Cardiac muscle cell (in vitro differentiated cells and primary cell): Measurements from ENCODE around the gene TDG. TPM values are rescaled to one million over a fixed set of nuclear protein-coding genes. Genes with fewer than 3 reads are reported as not detected.

Source experiments
- DNase-seq, 2 donors: peaks; one replicate each; pipeline versions ENCODE4 v3.0.0 to v3.0.0-alpha.2; 2010 to 2017; ENCODE audit warnings: low read depth in 1 of 2, low spot score in 1 of 2
- H3K27ac ChIP-seq: fragments of 200-600 bp; sonication (generic); 2 replicates; pipeline ENCODE4 v1.5.1; 2016
- H3K27me3 ChIP-seq: fragments of 200-600 bp; sonication (generic); 2 replicates; pipeline ENCODE4 v1.6.0; 2016; ENCODE audit warnings: control low read depth
- H3K36me3 ChIP-seq: fragments of 200-600 bp; sonication (generic); 2 replicates; pipeline ENCODE4 v1.5.1; 2016; ENCODE audit warnings: control low read depth
- H3K4me1 ChIP-seq: fragments of 200-600 bp; sonication (generic); 2 replicates; pipeline ENCODE4 v1.8.1; 2017; ENCODE audit warnings: low read depth, mild to moderate bottlenecking, mixed run types
- H3K4me3 ChIP-seq: fragments of 200-600 bp; sonication (generic); 2 replicates; pipeline ENCODE4 v1.5.1; 2016; ENCODE audit warnings: mild to moderate bottlenecking
- H3K9me3 ChIP-seq: fragments of 200-600 bp; sonication (generic); 2 replicates; pipeline ENCODE4 v1.5.1; 2017; ENCODE audit warnings: low read depth, mild to moderate bottlenecking, control low read depth
- polyA plus RNA-seq: library from polyadenylated mRNA; unstranded; fragments of >200 nt; fragmentation: Nextera tagmentation; extraction: Ambion mirVana; gene quantifications from 2 replicates; pipeline ENCODE4 v1.2.1, GENCODE V29; 2016
- total RNA-seq: library from RNA; depleted of rRNA; stranded (reverse); fragments of >200 nt; gene quantifications from 2 replicates; pipeline ENCODE4 v1.2.3, GENCODE V29; 2016
- TF ChIP-seq, protein P1 (sequence below): IDR thresholded peaks from 2 replicates; pipeline ENCODE4 v1.5.1; 2012; ENCODE audit warnings: low read depth, mild to moderate bottlenecking, low read length

TDG gene
- total and polyA plus RNA-seq, 2 experiments from 2014 or later, result 28.3 to 31.7 TPM

DNA sequence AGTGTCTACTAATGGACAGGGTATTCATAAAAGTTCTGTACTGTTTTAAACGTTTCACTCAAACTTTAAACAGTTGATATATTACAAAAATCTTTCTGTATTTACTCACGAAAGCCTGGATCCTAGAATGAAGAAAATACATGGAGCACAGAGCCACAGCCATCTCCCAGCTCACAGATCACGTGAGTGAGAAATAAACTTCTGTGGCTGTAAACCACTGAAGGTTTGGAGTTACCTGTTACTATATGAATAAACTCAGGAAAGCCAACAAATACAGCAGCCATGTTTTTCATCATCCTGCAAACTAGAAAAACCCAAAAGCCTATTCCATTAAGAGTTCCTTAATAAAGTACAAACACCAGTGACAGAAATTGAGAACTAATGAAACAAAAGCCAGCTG, 867 bp upstream of the TDG start:
- H3K4me3 ChIP-seq, result peak overlapping the region; percentile 89
- peaks cover 15% of the 10 kb centered on the region for H3K4me1 ChIP-seq
- H3K36me3 ChIP-seq, result no peaks in the 10 kb centered on the region
- H3K27ac ChIP-seq, result no peak overlapping the region
- no peaks in the 10 kb centered on the region for H3K9me3 ChIP-seq
- H3K27me3 ChIP-seq, result no peaks in the 10 kb centered on the region
- TF ChIP-seq, protein P1, sequence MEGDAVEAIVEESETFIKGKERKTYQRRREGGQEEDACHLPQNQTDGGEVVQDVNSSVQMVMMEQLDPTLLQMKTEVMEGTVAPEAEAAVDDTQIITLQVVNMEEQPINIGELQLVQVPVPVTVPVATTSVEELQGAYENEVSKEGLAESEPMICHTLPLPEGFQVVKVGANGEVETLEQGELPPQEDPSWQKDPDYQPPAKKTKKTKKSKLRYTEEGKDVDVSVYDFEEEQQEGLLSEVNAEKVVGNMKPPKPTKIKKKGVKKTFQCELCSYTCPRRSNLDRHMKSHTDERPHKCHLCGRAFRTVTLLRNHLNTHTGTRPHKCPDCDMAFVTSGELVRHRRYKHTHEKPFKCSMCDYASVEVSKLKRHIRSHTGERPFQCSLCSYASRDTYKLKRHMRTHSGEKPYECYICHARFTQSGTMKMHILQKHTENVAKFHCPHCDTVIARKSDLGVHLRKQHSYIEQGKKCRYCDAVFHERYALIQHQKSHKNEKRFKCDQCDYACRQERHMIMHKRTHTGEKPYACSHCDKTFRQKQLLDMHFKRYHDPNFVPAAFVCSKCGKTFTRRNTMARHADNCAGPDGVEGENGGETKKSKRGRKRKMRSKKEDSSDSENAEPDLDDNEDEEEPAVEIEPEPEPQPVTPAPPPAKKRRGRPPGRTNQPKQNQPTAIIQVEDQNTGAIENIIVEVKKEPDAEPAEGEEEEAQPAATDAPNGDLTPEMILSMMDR, result no peak
- DNase-seq, result no peak

GRCh38 chr12:103965255-103965589, 450 bp upstream of the TDG start:
- H3K27me3 ChIP-seq, result no peaks in the 10 kb centered on the region
- H3K4me1 ChIP-seq, result peaks cover 15% of the 10 kb centered on the region
- TF ChIP-seq, protein P1, result no peak
- peak overlapping the region; percentile 100 for H3K27ac ChIP-seq
- H3K36me3 ChIP-seq, result no peaks in the 10 kb centered on the region
- H3K9me3 ChIP-seq, result no peaks in the 10 kb centered on the region
- DNase-seq, result no peak
- H3K4me3 ChIP-seq, result peak overlapping the region; percentile 89

GRCh38 chr12:103966736-103967135, 1.1 kb downstream of the TDG start:
- peak; percentile 24 to 39 for DNase-seq

DNA sequence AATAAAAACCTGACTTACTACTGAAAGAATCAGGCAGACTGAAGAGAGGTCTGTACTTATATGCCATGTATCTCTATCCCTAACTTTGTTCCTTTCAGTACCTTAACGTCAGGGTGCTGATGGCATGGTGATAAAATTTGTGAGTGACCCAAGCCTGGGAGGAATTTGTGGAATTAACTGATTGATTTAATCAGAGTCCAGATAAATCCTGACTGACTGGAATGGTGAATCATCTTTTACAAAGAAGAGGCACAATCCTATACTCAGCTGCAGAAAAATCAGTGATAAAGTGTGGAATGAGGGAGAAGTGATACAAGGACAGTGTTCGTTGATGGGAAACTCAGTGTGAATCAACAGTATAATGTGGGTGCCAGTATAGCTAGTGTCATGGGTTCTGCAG, 3.7 kb downstream of the TDG start:
- no peak for DNase-seq
- Histone ChIP-seq H3K4me1 (peaks cover 19% of the 10 kb centered on the region), H3K27ac (no peak overlapping the region), H3K9me3 (no peaks in the 10 kb centered on the region), H3K4me3 (no peak overlapping the region), H3K36me3 (no peaks in the 10 kb centered on the region), H3K27me3 (no peaks in the 10 kb centered on the region)
- TF ChIP-seq, protein P1, result no peak

More at GRCh38 chr12:103966736-103967135, 1.1 kb downstream of the TDG start:
- Histone ChIP-seq H3K4me1 (peaks cover 15% of the 10 kb centered on the region), H3K4me3 (peak overlapping the region; percentile 89), H3K9me3 (no peaks in the 10 kb centered on the region), H3K36me3 (no peaks in the 10 kb centered on the region), H3K27me3 (no peaks in the 10 kb centered on the region), H3K27ac (peak overlapping the region; percentile 100)
- TF ChIP-seq, protein P1, result no peak

DNA sequence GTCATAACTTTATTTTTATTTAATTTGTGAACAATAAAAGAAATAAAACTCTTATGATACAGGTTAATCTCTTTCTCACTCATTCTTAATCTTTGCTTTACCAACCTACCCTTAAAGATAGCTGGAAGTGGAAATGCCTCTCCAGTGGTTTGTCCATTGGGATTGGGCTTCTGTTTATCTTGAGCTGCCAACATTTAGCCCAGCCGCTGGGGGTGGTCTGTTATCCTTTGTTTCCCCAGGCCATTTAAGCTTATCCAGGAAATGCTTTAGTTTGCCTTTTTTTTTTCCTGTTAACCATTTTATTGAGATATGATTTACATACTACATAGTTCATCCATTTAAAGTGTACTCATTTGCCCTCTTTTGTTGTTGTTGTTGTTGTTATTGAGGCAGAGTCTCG, 8.2 kb downstream of the TDG start:
- TF ChIP-seq, protein P1, result no peak
- H3K27ac ChIP-seq, result no peak overlapping the region
- no peak for DNase-seq
- H3K4me1 ChIP-seq, result peaks cover 13% of the 10 kb centered on the region
- H3K4me3 ChIP-seq, result no peak overlapping the region
- peaks cover 4% of the 10 kb centered on the region for H3K36me3 ChIP-seq
- no peaks in the 10 kb centered on the region for H3K9me3 ChIP-seq
- H3K27me3 ChIP-seq, result no peaks in the 10 kb centered on the region

- no peak overlapping the region for H3K4me3 ChIP-seq
- no peaks in the 10 kb centered on the region for H3K27me3 ChIP-seq
- H3K9me3 ChIP-seq, result no peaks in the 10 kb centered on the region
- TF ChIP-seq, protein P1, result no peak
- peaks cover 12% of the 10 kb centered on the region for H3K36me3 ChIP-seq
- H3K4me1 ChIP-seq, result peaks cover 13% of the 10 kb centered on the region
- no peak for DNase-seq
- peak overlapping the region; percentile 52 for H3K27ac ChIP-seq
These were observed 9.7 kb downstream of the TDG start for GRCh38 chr12:103975368-103975767.
